ENCODE measurements around the gene MKLN1. TPM values are rescaled to one million over a fixed set of nuclear protein-coding genes. Genes with fewer than 3 reads are reported as not detected.
A peak's percentile ranks its signal among the peaks of the same experiment; 100 is the strongest.
"Not testable (repeated sequence)": the region's sequence is repeated elsewhere in the genome, so short reads cannot be mapped to it uniquely, and the experiment has no call there.

MKLN1 gene
- polyA plus RNA-seq, 3 donors = 40.1 to 43.1 (median 41.5) TPM

DNA sequence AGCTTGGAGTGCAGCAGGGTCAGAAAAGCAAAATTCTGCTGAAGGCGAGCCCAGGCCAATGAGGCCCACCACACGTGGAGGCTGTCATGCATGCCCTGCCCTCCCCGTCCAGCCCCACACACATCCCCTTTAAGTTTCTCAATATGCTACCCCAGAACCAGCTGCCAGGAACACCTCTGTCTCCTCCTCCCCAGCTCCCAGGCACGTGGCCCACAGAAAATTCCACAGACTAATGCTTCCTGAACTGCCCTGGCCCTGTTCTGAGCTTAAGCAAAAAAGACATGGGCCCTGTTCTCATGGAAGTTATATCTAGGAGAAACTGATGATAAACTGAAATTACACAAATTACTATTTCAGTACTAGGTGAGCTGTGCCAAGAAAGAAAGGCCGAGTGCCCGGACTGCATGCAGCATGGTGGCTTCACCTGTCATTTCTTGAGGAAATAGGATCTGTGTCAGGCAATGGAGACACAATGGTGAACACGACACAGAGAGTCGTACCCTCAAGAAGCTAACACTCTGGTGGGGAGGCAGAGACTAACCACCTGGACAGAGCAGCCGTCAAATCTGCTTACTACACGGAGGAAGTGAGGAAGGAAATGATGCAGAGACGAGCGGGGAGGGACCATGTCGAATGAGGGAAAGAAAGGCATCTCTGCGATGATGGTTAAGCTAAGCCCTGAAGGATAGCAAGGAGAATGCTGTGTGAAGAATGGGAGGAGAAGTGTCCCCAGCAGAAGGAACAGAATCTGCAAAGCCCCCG is 184.3 kb downstream of the MKLN1 start:
- DNase-seq (ENCODE audit: low read depth in 3 of 3, low spot score in 2 of 3) = no peak

DNA sequence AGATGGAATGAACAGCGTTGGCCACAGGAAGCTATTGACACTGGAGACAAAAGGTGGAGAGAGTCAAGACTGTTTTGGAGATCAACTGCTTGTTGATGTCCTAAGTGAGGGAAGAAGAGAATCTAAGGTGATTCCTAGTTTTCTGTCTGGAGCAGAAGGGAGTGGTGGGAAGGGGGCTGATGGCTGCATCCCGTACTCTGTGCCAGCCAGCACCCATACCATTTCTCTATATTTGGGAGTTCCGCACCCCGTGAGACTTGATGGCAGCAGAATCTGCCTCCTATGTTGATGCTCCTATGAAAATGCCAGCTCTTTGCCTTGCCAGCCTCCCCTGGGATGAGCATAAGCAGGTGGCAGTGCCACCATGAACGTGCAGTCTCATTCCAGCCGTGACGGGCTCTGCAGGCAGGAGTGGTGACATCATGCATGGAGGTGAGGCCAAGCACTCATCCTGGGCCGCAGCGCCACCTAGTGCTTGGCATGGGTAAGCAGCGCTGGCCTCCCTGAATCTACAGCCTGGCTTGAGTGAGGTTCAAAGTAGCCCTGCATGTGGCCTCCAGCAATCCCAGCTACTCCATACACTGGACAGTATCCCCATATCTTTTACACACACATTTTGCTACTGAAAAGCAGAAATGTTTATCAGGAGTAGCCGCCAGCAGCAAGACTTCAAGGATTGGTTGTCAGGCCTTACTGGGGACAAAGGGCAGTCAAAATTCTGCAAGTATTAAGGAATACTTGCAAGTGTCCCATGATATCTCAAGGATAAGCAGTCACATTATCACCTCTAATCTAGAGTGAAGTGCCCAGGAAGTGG is 185.8 kb downstream of the MKLN1 start:
- DNase-seq (ENCODE audit: low read depth in 3 of 3, low spot score in 2 of 3) = peak; percentile 64 to 73 (median 69)

DNA sequence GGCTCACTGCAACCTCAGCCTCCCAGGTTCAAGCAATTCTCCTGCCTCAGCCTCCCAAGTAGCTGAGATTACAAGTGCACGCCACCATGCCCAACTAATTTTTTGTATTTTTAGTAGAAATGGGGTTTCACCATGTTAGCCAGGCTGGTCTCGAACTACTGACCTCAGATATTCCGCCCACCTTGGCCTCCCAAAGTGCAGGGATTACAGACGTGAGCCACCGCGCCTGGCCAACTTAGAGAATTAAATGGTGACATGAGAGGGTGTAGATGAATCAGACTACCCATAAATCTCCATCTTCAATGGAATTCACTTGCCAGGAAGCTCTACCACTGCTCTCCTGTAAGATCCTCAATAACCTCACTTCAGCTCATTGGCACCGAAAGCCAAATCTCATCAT is 187.8 kb downstream of the MKLN1 start:
- DNase-seq (ENCODE audit: low read depth in 3 of 3, low spot score in 2 of 3) = not testable (repeated sequence)

DNA sequence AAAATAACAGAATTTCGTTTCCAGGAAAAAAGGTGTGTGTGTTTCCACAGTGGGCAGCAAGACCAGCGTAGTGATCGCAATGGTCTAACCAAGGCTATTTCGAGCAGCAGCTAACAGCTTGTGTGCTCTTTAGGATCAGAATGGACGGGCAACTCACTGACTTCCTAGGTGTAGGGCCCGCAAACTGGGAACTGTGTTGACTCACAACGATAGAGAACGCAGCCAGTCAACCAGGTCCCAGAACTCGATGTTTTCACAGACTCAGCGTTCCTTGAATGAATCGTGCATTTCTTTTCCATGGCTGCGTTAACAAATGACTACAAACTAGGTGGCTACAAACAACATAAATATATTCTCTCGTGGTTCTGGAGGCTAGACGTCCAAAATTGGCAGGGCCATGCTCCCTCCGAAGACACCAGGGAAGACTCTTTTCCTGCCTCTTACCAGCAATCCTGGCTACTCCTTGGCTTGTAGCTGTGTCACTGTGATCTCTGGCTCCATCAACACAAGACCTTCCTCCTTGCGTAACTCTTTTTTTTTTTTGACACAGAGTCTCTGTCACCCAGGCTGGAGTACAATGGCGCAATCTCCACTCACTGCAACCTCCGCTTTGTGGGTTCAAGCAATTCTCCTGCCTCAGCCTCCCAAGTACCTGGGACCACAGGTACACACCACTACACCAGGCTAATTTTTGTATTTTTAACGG is 189.7 kb downstream of the MKLN1 start:
- DNase-seq (ENCODE audit: low read depth in 3 of 3, low spot score in 2 of 3) = no peak

DNA sequence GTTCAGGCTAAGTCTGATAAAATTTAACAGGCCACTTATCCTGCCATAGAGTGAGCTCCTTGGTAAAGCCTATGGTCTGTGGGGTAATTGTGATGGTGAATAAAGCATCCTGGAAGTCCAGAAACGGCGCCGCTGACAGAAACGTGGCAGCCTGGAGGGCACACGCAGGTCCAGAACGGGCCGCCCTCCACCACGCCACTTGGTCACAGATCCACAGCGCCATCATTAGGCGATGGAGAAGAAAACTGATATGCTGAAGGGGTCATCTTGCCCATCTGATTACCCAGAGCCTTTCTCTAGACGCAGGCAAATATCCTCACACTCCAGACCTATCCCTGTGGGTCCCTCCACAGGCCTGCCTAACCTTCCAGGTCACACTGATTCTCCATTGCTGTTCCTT is 190.9 kb downstream of the MKLN1 start:
- DNase-seq (ENCODE audit: low read depth in 3 of 3, low spot score in 2 of 3) = no peak

DNA sequence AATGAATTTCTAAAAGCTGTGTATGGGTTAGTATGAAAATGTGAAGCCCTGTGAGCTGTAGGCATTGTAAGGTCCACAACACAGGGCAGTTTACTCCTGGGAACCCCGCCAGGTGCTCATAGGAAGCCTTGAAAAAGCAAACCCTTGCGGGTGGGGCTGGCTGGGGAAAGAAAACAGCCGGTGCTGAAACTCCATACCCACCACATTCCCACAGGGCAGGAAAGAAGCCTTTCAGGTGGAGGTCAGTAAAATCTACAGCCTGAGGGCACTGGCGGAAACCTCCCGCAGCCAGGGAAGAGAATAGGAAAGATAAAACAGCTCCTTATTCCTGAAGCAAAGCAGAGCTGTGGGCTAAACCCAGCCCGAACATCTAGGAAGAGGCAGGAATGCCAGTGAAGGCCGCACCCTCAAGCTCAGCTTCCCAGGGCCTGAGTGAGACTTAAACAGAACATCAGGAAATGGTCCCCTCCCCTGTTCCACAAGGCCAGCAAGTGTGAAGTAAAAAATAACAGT is 194.0 kb downstream of the MKLN1 start:
- DNase-seq (ENCODE audit: low read depth in 3 of 3, low spot score in 2 of 3) = no peak

DNA sequence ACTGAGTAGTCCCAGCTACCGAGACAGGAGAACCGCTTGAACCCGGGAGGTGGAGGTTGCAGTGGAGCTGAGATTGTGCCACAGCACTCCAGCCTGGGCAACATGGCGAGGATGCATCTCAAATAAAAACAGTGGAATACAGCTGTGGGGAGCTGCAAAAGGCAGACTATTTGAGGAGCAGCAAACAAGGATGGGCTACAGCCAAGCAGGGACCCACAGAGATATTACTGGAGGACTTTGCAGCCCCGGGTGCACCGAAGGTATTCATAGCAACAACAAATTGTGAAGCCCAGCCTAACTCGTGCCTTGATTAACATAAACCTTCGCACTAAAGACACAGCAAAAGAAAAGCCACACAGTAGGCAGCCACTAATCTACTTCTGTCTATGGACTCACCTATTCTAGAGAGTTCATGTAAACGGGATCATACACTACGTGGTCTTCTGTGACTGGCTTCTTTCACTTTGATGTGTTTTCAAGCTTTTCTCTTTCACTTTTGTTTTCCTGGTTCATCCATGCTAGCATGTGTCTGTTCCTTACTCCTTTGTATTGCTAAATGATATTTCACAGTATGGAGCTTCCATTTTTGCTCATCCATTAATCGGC is 194.8 kb downstream of the MKLN1 start:
- DNase-seq (ENCODE audit: low read depth in 3 of 3, low spot score in 2 of 3) = no peak

DNA sequence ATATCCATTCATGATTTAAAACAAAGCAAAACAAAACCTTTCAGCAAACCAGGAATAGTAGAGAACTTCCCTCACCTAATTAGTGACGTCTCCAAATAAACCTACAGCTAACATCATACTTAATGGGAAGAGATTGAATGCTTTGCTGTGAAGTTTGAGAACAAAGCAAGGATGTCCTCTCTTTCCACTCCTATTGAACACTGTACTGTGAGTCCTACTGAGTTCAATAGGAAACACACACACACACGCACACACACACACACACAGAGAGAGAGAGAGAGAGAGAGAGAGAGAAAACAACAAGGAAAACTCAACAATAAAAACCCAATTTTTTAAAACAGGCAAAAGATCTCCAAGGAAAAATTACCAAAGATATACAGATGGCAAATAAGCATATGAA is 196.4 kb downstream of the MKLN1 start:
- no peak for DNase-seq (ENCODE audit: low read depth in 3 of 3, low spot score in 2 of 3)

DNA sequence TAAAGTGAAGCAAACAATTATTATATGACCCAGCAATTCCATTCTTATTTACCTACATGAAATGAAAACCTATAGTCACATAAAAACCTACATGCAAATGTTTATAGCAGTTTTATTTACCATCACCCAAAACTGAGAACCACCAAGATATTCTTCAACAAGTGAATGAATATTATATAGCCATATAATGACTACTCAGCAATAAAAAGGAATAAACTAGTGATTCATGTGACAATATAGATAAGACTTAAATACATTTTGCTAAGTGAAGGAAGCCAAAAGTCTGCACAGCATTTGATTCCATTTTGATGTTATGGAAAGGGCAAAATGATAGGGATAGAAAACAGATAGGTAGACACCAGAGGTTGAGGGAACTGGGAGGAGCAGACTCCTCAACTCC is 197.0 kb downstream of the MKLN1 start:
- DNase-seq (ENCODE audit: low read depth in 3 of 3, low spot score in 2 of 3) = no peak

DNA sequence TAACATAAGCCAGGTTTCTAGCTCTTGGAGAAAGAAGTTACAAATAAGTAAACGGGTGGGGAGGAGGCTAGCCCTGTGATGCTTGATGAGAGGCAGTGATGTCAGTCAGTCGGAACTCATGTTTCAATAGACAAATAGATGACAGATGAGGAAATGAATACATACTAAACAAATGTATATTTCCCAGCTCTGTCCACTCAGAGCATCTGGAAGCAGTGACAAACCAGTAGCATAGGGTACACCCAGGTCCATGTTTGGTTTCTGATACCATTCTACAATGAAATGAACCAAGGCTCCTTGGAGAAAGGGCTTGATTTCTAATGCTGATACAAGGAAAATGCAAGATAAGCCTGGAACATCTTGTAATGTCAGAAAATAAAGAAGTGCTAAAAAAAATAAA is 198.1 kb downstream of the MKLN1 start:
- DNase-seq (ENCODE audit: low read depth in 3 of 3, low spot score in 2 of 3) = no peak

DNA sequence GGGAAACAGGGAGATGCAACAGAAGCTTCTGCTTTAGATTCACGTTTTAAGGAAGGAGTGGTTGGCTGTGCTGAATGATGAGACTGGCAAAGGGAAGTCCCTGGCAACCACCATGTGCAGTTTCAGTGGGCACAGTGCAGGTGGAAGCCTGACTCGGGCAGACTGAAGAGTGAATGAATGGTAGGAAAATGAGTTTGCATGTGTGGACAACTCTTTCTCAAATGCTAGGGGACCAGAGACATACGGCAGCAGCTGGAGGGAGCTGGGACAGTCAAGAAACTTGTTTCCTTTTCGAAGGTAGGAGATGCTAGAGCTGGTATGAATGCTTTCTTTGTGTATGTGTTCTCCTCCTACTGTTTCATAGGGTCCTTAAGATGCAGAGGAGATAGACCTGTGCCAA is 199.8 kb downstream of the MKLN1 start:
- no peak for DNase-seq (ENCODE audit: low read depth in 3 of 3, low spot score in 2 of 3)

DNA sequence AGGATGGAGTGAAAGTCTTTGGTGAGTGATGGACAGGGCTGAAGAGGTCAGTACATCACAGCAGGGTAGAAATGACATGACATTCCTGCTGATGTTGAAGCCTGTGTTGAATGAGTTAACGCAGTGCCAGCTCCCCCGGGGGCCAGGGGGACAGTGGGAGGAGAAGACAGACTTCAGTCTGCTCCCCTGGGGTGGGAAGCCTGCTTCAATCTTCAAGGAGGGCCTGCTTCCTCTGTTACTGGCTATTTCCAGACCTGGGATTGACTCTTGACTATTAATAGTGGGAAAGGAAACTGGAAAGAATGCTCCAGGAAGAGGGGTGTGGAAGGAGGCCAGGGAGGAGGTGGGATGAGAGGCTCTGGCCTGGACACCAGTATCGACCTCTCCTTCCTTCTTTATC is 201.5 kb downstream of the MKLN1 start:
- no peak for DNase-seq (ENCODE audit: low read depth in 3 of 3, low spot score in 2 of 3)

DNA sequence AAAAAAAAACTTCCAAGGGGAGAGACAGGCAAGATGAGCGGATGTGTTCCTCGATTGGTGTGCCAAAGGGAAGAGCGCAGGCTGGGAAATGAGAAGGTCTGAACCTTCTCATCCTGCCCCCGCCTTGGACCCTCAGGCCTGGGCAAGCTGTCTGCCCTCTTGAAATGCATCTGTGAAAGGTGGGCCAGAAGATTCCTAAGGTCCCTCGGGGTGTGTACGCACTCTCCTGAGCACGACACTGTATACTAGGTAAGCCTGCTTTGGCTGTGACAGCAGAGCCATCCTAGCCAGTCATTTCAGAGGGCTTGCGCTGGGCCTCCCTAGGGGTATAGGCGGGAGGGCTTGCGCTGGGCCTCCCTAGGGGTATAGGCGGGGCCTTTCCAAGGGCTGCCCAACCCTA is 201.9 kb downstream of the MKLN1 start:
- no peak for DNase-seq (ENCODE audit: low read depth in 3 of 3, low spot score in 2 of 3)

DNA sequence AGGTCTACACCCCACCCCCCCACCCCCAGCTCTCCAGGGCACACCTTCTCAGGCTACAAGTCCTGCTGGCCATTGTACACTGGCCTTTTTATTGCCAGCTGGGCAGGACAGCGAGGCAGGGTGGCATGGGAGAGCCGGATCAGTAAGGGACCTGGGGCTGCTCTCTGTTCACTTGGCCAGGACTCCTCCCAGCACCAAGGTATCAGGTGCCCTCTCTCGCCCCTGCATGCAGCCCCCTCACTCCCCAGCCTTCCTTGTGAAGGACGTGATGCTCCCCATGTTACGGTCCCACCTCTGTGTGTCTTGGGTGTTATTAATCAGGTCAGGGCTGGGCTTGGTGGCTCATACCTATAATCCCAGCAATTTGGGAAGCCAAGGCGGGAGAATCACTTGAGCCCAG is 202.5 kb downstream of the MKLN1 start:
- no peak for DNase-seq (ENCODE audit: low read depth in 3 of 3, low spot score in 2 of 3)

DNA sequence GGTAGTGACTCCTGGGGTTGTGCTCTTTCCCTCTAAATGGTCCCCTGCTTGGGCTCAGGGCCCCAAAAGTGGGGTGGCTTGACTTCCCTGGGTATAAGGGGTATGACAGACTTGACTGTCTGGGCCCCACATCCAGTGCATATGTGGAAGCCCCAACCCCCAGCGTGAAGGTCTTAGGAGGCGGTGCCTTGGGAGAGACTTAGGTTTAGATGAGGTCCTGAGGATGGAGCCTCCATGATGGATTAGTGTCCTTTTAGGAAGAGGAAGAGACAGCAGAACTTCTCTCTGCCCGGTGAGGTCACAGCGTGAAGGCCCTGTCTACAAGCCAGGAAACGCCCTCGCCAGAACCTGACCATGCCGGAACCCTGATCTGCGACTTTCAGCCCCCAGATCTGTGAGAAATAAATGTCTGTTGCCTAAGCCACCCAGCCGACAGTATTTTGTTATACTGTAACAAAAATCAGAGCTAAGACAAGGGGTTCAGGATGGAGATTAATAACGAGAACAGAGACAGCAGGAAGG is 205.0 kb downstream of the MKLN1 start:
- no peak for DNase-seq (ENCODE audit: low read depth in 3 of 3, low spot score in 2 of 3)

DNA sequence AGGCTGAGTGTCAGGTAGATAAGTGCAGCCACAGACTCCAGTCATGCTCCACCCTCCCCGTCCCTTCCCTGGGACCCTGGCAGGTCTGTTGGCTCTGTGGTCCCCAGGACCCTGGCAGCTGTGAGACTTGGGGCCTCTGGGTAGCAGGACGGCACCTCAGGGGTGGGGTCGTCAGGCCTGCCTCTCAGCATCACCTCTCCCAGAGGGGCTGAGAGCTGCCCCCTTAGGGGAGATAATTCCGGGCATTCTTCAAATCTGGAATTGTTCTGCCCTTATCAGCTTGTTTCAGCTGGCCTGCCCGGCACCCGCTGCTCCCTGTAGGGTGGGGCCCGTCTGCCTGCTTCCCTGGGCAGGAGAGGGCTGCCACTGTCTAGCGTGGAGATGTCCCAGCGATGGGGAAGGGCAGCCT is 205.5 kb downstream of the MKLN1 start:
- no peak for DNase-seq (ENCODE audit: low read depth in 3 of 3, low spot score in 2 of 3)

DNA sequence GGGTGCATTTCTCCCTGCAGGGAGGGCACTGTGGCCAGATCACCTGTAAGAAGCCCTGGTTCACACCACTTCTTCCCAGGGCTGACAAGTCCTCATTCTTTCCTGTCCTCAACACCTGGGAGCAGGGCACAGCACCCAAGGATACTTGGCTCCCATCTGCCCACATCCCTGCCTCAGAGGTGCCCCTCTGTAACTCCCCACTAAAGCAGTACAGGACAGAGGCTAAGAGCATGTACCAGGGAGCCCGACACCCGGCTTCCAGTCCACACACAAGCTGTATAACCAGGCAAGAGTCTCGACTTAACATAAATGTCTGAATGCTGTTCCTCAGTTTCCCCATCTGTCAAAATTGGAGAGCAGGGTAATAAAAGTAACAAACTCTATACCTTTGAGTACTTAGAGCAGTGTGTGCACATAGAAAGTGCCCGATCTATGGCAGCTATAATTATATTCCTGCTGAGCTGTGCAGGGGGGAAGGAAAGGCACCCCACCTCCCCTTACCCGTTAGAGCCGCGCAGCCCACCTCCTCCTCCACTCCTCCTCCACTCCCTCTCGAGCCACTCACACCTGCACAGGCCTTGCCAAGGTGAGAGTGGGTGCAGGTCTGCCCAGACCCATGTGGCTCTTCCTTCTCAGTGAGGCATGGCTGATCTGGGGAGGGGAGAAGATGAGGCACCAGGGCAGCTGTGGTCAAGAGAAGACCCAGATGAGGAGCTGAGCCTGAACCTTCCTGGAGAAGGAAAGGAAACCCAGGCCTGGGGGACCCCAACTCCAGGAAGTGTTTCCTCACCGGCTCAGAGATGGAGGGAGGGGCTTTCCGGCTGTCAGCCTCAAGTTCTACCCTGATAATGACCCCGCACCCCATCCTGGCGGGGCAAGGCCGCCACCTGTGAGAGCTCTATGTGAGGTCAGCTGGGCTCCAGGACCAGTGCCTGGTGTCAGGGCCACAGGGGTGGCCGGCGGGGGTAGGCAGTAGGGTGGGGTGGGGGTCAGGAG is 206.2 kb downstream of the MKLN1 start:
- no peak for DNase-seq (ENCODE audit: low read depth in 3 of 3, low spot score in 2 of 3)

DNA sequence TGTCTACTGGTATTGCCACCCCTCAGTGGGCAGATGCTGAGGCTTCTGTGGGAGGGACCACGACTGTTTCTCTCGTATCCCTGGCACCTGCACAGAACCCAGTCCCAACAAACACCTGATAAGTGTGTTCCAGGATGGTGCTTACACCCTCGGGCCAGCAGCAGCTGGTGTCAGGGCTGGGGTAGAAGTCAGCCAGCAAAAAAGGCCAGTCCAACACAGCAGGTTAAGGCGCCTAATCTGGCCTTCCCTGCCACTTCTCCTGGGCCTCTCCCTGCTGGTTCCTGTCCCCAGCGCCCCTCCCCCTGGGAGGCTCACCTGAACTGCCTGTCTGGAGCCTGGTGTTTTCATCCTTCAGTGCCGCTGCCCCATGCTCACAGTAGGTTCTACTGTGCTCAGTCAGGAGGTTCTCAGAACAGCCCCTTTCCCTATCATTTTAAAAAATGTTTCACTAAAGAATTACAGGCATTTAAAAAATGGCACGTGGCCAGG is 208.7 kb downstream of the MKLN1 start:
- no peak for DNase-seq (ENCODE audit: low read depth in 3 of 3, low spot score in 2 of 3)

DNA sequence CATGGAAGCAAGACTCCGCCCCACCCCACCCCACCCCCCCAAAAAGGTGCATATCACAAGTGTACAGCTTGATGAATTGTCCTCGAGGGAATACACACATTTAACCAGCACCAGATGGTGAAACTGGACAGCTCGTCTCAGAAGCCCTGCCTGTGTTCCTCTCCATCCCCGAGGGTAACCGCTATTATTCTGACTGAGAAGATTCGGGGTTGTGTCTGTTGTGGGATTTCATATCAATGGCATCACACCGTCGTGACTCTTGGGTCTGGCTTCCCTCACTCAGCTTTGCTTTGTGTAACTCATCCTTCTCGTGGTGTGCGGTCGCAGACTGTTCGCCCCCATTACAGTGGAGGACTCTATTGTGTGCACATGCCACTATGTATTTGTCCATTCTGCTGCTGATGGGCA is 209.9 kb downstream of the MKLN1 start:
- no peak for DNase-seq (ENCODE audit: low read depth in 3 of 3, low spot score in 2 of 3)
